Retinal pigment epithelial cell (primary cell): ENCODE results near the gene FBRSL1.

Experiments
- DNase-seq: peaks from one replicate; pipeline ENCODE4 v3.0.0-alpha.2; 2010; ENCODE audit warnings: low read depth
- H3K4me3 ChIP-seq: 2 replicates; pipeline ENCODE4 v1.5.1; 2011; ENCODE audit warnings: mild to moderate bottlenecking, low read length, control low read depth, moderate library complexity
- CTCF ChIP-seq: conservative IDR thresholded peaks from 2 replicates; pipeline ENCODE4 v1.5.1; 2011; ENCODE audit warnings: low read depth, low read length, control low read depth, inconsistent platforms

FBRSL1 gene

GRCh38 chr12:132482771-132483170 lies 7.2 kb upstream of the FBRSL1 start:
- TF ChIP-seq CTCF: no peak
- no peak overlapping the region for H3K4me3 ChIP-seq
- DNase-seq: no peak

- H3K4me3 ChIP-seq: no peak overlapping the region
- DNase-seq: no peak
- no peak for TF ChIP-seq CTCF
These were observed 6.7 kb upstream of the FBRSL1 start for GRCh38 chr12:132483208-132483607.

GRCh38 chr12:132483612-132484011 lies 6.3 kb upstream of the FBRSL1 start:
- H3K4me3 ChIP-seq: no peak overlapping the region
- TF ChIP-seq CTCF: no peak
- DNase-seq: no peak

GRCh38 chr12:132484183-132484890 lies 5.6 kb upstream of the FBRSL1 start:
- no peak for DNase-seq
- no peak for TF ChIP-seq CTCF
- H3K4me3 ChIP-seq: no peak overlapping the region

GRCh38 chr12:132484891-132485441 lies 5.0 kb upstream of the FBRSL1 start:
- DNase-seq: no peak
- H3K4me3 ChIP-seq: no peak overlapping the region
- TF ChIP-seq CTCF: no peak

GRCh38 chr12:132485619-132486018 lies 4.3 kb upstream of the FBRSL1 start:
- H3K4me3 ChIP-seq: no peak overlapping the region
- no peak for TF ChIP-seq CTCF
- DNase-seq: no peak

GRCh38 chr12:132486168-132486567 lies 3.8 kb upstream of the FBRSL1 start:
- no peak for DNase-seq
- TF ChIP-seq CTCF: no peak
- H3K4me3 ChIP-seq: no peak overlapping the region
